ENCODE results near the gene DHRS13. TPM values are rescaled to one million over a fixed set of nuclear protein-coding genes. Genes with fewer than 3 reads are reported as not detected.

The DHRS13 gene
- total RNA-seq, 1 donor from 2014 or later = 32.6 TPM

GRCh38 chr17:28856028-28856574 lies 46.8 kb downstream of the DHRS13 start:
- Mint-ChIP-seq H3K4me1 (peaks cover 18% of the 10 kb centered on the region), H3K27me3 (ENCODE audit: low read depth) (no peaks in the 10 kb centered on the region), H3K9me3 (no peaks in the 10 kb centered on the region), H3K36me3 (ENCODE audit: low read depth) (peaks cover 3% of the 10 kb centered on the region), H3K27ac (ENCODE audit: unreplicated experiment) (no peak overlapping the region), H3K4me3 (peak overlapping the region; percentile 94)
- TF ChIP-seq CTCF (conservative IDR thresholded peaks at IDR 0.05) = no peak
- DNase-seq (ENCODE audit: low read depth, low spot score) = no peak

GRCh38 chr17:28855336-28855679 lies 47.6 kb downstream of the DHRS13 start:
- DNase-seq (ENCODE audit: low read depth, low spot score) = no peak
- Mint-ChIP-seq H3K4me1 (peaks cover 18% of the 10 kb centered on the region), H3K27ac (ENCODE audit: unreplicated experiment) (peak overlapping the region; percentile 96), H3K4me3 (peak overlapping the region; percentile 94), H3K27me3 (ENCODE audit: low read depth) (no peaks in the 10 kb centered on the region), H3K36me3 (ENCODE audit: low read depth) (peaks cover 3% of the 10 kb centered on the region), H3K9me3 (no peaks in the 10 kb centered on the region)
- no peak for TF ChIP-seq CTCF (conservative IDR thresholded peaks at IDR 0.05)

GRCh38 chr17:28854457-28855335 lies 48.2 kb downstream of the DHRS13 start, which contains the start of gene ERAL1:
Gene ERAL1 (plus strand): TSS chr17:28855016. CDS start chr17:28855035, 19 bp downstream.
- Mint-ChIP-seq H3K27ac (ENCODE audit: unreplicated experiment) (peak within 1 kb of the TSS; percentile 96), H3K4me3 (peak within 1 kb of the TSS; percentile 94), H3K4me1 (peaks cover 18% of the 10 kb centered on the region), H3K36me3 (ENCODE audit: low read depth) (peaks cover 3% of the 10 kb centered on the region), H3K9me3 (no peaks in the 10 kb centered on the region), H3K27me3 (ENCODE audit: low read depth) (no peaks in the 10 kb centered on the region)
- peak; percentile 72 for DNase-seq (ENCODE audit: low read depth, low spot score)
- no peak for TF ChIP-seq CTCF (conservative IDR thresholded peaks at IDR 0.05)

GRCh38 chr17:28853295-28853694 lies 49.6 kb downstream of the DHRS13 start:
- H3K9me3 Mint-ChIP-seq = no peaks in the 10 kb centered on the region

GRCh38 chr17:28849281-28849680 lies 53.6 kb downstream of the DHRS13 start:
- no peak for TF ChIP-seq CTCF (conservative IDR thresholded peaks at IDR 0.05)
- no peaks in the 10 kb centered on the region for H3K27me3 Mint-ChIP-seq (ENCODE audit: low read depth)
- H3K27ac Mint-ChIP-seq (ENCODE audit: unreplicated experiment) = no peak overlapping the region
- H3K9me3 Mint-ChIP-seq = no peaks in the 10 kb centered on the region
- H3K4me1 Mint-ChIP-seq = peaks cover 2% of the 10 kb centered on the region
- DNase-seq (ENCODE audit: low read depth, low spot score) = no peak
- peak overlapping the region; percentile 52 for H3K4me3 Mint-ChIP-seq
- no peaks in the 10 kb centered on the region for H3K36me3 Mint-ChIP-seq (ENCODE audit: low read depth)

More at GRCh38 chr17:28853295-28853694, 49.6 kb downstream of the DHRS13 start:
- no peaks in the 10 kb centered on the region for H3K27me3 Mint-ChIP-seq (ENCODE audit: low read depth)
- H3K4me1 Mint-ChIP-seq = peaks cover 18% of the 10 kb centered on the region
- DNase-seq (ENCODE audit: low read depth, low spot score) = no peak
- H3K36me3 Mint-ChIP-seq (ENCODE audit: low read depth) = no peaks in the 10 kb centered on the region
- peak overlapping the region; percentile 67 for H3K4me3 Mint-ChIP-seq
- TF ChIP-seq CTCF (conservative IDR thresholded peaks at IDR 0.05) = no peak
- no peak overlapping the region for H3K27ac Mint-ChIP-seq (ENCODE audit: unreplicated experiment)

Measured in neural crest cell (in vitro differentiated cells).